GM12801 (cell line): Measurements from ENCODE around the gene HTT.

Experiments used
- TF ChIP-seq, protein P1 (sequence below): IDR thresholded peaks from one replicate; pipeline ENCODE4 v1.5.1; 2011; ENCODE audit warnings: control low read depth; ENCODE audit not compliant: insufficient read length; ENCODE audit errors: extremely low read depth

The HTT gene

GRCh38 chr4:3074078-3074845 lies at the start of gene HTT, which contains the start of gene HTT-AS:
HTT (plus strand) TSS chr4:3074681; CDS start chr4:3074826, 145 bp downstream.
HTT-AS (minus strand) TSS chr4:3074538.
- TF ChIP-seq, protein P1, sequence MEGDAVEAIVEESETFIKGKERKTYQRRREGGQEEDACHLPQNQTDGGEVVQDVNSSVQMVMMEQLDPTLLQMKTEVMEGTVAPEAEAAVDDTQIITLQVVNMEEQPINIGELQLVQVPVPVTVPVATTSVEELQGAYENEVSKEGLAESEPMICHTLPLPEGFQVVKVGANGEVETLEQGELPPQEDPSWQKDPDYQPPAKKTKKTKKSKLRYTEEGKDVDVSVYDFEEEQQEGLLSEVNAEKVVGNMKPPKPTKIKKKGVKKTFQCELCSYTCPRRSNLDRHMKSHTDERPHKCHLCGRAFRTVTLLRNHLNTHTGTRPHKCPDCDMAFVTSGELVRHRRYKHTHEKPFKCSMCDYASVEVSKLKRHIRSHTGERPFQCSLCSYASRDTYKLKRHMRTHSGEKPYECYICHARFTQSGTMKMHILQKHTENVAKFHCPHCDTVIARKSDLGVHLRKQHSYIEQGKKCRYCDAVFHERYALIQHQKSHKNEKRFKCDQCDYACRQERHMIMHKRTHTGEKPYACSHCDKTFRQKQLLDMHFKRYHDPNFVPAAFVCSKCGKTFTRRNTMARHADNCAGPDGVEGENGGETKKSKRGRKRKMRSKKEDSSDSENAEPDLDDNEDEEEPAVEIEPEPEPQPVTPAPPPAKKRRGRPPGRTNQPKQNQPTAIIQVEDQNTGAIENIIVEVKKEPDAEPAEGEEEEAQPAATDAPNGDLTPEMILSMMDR = no peak

DNA sequence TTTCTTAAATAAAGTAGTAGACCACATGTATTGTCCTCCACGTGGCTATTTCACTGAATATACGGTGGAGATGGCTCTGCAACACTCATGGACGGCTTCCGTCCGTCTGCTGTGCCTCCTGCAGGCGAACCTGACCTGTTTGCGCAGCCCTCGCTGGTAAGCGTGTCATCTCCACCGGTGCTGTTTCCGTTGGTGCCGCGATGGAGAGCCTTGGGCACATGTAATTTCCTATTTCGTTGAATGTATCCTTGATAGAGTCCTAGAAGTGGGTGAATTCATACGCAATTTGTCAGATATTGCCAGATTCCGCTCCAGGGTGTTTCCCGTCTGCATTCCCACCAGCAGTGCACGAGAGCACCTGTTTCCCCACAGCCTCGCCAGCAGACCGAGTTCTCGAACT lies 48.6 kb upstream of the HTT start:
- TF ChIP-seq, protein P1 = no peak

- TF ChIP-seq, protein P1 = no peak
Measured at GRCh38 chr4:3026540-3026939, 47.9 kb upstream of the HTT start.

DNA sequence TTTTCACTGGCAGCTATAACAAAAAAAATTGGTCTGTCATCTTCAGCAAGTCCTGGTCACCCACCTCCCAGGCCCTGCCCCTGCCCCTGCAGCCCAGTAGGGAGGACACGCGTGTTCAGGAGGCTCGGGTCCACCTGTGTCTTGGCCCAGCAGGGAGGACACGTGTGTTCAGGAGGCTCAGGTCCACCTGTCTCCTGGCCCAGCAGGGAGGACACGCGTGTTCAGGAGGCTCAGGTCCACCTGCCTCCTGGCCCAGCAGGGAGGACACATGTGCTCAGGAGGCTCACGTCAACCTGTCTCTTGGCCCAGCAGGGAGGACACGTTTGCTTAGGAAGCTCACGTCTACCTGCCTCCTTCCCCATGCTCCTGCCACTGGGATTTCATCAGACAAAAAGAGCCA lies 45.0 kb upstream of the HTT start:
- TF ChIP-seq, protein P1 = no peak

DNA sequence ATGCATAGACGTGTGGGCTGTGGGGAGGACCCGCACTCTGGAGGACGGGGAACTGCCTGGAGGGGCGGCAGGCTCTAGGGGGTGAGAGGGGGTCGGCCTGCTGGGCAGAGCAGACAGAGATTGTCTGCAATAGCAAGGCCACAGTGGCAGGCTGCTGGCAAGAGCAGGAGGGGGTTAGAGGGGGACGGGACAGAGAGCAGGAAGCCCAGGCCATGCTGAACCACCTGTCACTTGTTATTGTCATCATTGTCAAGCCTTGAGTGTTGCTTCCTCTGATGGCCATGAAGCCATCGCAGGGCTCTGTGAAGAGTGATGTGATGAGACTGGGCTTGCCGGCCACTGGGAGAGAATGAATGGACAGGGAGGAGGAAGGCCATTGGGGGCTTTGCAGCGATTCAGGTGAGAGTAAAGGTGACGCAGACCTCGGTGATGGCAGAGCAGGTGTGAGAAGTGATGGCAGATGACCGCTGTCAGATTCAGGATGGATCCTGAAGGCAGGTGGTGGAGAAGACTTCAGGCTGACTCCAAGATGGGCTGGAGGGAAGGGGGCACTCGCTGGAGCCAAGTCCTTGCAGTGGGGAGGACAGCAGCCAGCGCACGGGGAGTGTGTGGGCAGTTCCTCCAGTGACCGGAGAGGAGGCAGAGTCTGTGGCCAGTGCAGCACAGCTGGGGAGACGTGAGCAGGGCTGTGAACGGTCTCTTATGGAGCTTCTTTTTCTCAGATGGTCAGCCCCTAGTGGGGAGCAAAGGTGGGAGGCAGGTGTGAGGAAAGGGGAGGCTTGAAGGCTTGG lies 43.7 kb upstream of the HTT start:
- TF ChIP-seq, protein P1 = no peak

DNA sequence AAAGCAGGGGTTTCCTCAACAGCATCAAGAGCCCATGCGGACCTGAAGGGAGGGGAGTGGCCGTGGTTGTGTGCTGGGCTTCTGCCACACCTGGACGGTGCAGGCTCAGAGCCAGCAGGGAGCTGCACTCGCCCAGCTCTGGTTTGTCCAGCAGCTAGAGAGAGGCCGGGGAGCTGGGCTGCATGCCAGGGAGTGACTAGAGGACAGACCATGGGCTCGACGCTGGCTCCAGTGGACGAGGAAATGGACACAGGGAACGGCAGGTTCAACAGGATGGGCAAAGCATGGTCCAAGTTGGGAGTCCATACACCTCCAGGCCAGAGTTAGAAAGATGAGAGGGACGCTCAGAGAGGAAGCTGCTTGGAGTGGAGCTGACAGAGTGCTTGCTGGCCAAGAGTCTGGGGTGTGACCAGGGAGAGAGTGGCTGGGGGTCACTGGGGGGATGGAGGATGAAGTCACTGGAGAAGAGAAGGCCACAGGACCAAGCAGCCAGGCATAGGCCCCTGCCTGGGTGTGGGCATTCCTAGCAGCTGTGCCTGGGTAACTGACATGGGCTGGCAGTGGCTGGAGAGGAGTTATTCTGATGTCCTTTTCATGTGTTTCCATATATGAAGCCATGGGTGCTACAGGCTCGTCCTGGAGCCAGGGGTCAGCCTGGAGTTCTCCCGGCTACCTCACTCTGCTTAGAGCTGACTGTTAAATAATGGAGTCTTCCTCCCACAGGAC lies 43.0 kb upstream of the HTT start:
- TF ChIP-seq, protein P1 = no peak

DNA sequence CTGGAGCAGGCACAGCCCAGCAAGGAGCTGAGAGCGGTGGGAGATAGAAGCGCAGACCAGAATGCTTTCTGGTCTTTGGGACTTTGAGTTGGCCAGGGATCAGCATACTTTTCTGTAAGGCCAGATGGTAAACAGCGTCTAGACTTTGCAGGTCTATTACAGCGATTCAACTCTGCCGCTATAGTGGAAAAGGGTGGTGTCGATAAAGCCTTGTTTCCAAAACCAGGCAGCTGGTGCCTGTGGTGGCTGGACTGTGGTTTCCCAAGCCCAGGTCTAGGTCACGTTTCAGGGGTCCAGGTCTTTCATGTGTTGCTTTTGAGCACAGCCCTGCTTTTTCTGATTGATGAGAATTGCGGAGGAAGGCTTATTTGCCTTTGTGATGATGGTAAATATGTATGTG lies 40.2 kb upstream of the HTT start:
- TF ChIP-seq, protein P1 = no peak
